H9 (cell line): ENCODE results near the gene CNKSR1. TPM values are rescaled to one million over a fixed set of nuclear protein-coding genes. Genes with fewer than 3 reads are reported as not detected.

Experiments
- DNase-seq: peaks from one replicate; pipeline ENCODE4 v3.0.0-alpha.2; 2017
- H2AFZ ChIP-seq: one replicate; pipeline ENCODE4 v1.6.1; 2013; ENCODE audit warnings: mild to moderate bottlenecking, low read length, control low read depth, moderate library complexity
- H2AK5ac ChIP-seq: 2 replicates; pipeline ENCODE4 v1.6.1; 2013; ENCODE audit warnings: low read length, control low read depth, mixed read lengths; ENCODE audit not compliant: insufficient read length
- H2BK120ac ChIP-seq: one replicate; pipeline ENCODE4 v1.6.1; 2013; ENCODE audit warnings: low read depth, mild to moderate bottlenecking, low read length, control low read depth, inconsistent platforms; ENCODE audit not compliant: poor library complexity, severe bottlenecking
- H2BK12ac ChIP-seq: 2 replicates; pipeline ENCODE4 v1.6.1; 2013; ENCODE audit warnings: low read length, control low read depth, mixed read lengths, low read depth; ENCODE audit not compliant: insufficient read length
- H2BK15ac ChIP-seq: 2 replicates; pipeline ENCODE4 v1.6.1; 2013; ENCODE audit warnings: low read depth, low read length, control low read depth
- H2BK20ac ChIP-seq: one replicate; pipeline ENCODE4 v1.6.1; 2013; ENCODE audit warnings: low read depth, mild to moderate bottlenecking, low read length, control low read depth, inconsistent platforms; ENCODE audit not compliant: poor library complexity, severe bottlenecking
- H2BK5ac ChIP-seq: 2 replicates; pipeline ENCODE4 v1.6.1; 2013; ENCODE audit warnings: low read length, control low read depth, mixed read lengths; ENCODE audit not compliant: insufficient read length
- H3K14ac ChIP-seq: 2 replicates; pipeline ENCODE4 v1.6.1; 2013; ENCODE audit warnings: low read length, control low read depth; ENCODE audit not compliant: insufficient read depth
- H3K18ac ChIP-seq: 2 replicates; pipeline ENCODE4 v1.6.1; 2013; ENCODE audit warnings: low read depth, mild to moderate bottlenecking, mixed read lengths, low read length, control low read depth; ENCODE audit not compliant: insufficient read length
- H3K23ac ChIP-seq: 2 replicates; pipeline ENCODE4 v1.6.1; 2013; ENCODE audit warnings: low read length, control low read depth, mixed read lengths, low read depth; ENCODE audit not compliant: insufficient read length
- H3K23me2 ChIP-seq: 2 replicates; pipeline ENCODE4 v1.6.1; 2013; ENCODE audit warnings: low read depth, mild to moderate bottlenecking, mixed read lengths, low read length, control low read depth; ENCODE audit not compliant: insufficient read length, poor library complexity, severe bottlenecking
- H3K27ac ChIP-seq: 2 replicates; pipeline ENCODE4 v1.5.1; 2013; ENCODE audit warnings: low read length, control low read depth, mixed read lengths, low read depth; ENCODE audit not compliant: insufficient read length
- H3K27me3 ChIP-seq: 2 replicates; pipeline ENCODE4 v1.6.1; 2013; ENCODE audit warnings: low read length, control low read depth, inconsistent platforms; ENCODE audit not compliant: insufficient read depth
- H3K4ac ChIP-seq: 2 replicates; pipeline ENCODE4 v1.6.1; 2013; ENCODE audit warnings: low read depth, mild to moderate bottlenecking, control low read depth, inconsistent platforms, low read length, moderate library complexity
- H3K4me1 ChIP-seq: 2 replicates; pipeline ENCODE4 v1.6.1; 2013; ENCODE audit warnings: low read length, control low read depth, inconsistent platforms; ENCODE audit not compliant: insufficient read depth
- H3K4me2 ChIP-seq: 2 replicates; pipeline ENCODE4 v1.6.1; 2013; ENCODE audit warnings: low read length, control low read depth, mixed read lengths; ENCODE audit not compliant: insufficient read length, insufficient read depth
- H3K56ac ChIP-seq: 2 replicates; pipeline ENCODE4 v1.6.1; 2013; ENCODE audit warnings: low read depth, mild to moderate bottlenecking, mixed read lengths, low read length, control low read depth; ENCODE audit not compliant: insufficient read length
- H3K79me1 ChIP-seq: 2 replicates; pipeline ENCODE4 v1.6.1; 2013; ENCODE audit warnings: low read depth, mild to moderate bottlenecking, moderate library complexity, low read length, control low read depth, inconsistent platforms; ENCODE audit not compliant: insufficient read depth, poor library complexity, severe bottlenecking
- H3K79me2 ChIP-seq: 2 replicates; pipeline ENCODE4 v1.6.1; 2013; ENCODE audit warnings: low read length, control low read depth, inconsistent platforms; ENCODE audit not compliant: insufficient read depth
- H3K9ac ChIP-seq: 2 replicates; pipeline ENCODE4 v1.6.1; 2013; ENCODE audit warnings: low read length, control low read depth, mixed read lengths; ENCODE audit not compliant: insufficient read length; ENCODE audit errors: extremely low read depth
- H3K9me3 ChIP-seq: one replicate; pipeline ENCODE4 v1.6.1; 2013; ENCODE audit warnings: low read depth, low read length, inconsistent platforms; ENCODE audit not compliant: control insufficient read depth
- H3T11ph ChIP-seq: one replicate; pipeline ENCODE4 v1.6.1; 2013; ENCODE audit warnings: mild to moderate bottlenecking, low read length, control low read depth, inconsistent platforms
- H4K20me1 ChIP-seq: one replicate; pipeline ENCODE4 v1.6.1; 2013; ENCODE audit not compliant: control insufficient read depth, insufficient read length, insufficient read depth
- H4K5ac ChIP-seq: 2 replicates; pipeline ENCODE4 v1.6.1; 2013; ENCODE audit warnings: low read depth, mild to moderate bottlenecking, mixed read lengths, low read length, control low read depth; ENCODE audit not compliant: insufficient read length
- H4K8ac ChIP-seq: replicated peaks from 2 replicates; pipeline ENCODE4 v1.6.1; 2013; ENCODE audit warnings: low read length, control low read depth, mixed read lengths, low read depth; ENCODE audit not compliant: insufficient read length
- H4K91ac ChIP-seq: 2 replicates; pipeline ENCODE4 v1.6.1; 2013; ENCODE audit warnings: low read depth, mild to moderate bottlenecking, moderate library complexity, mixed read lengths, low read length, control low read depth; ENCODE audit not compliant: insufficient read length
- H3K27ac Mint-ChIP-seq, 3 experiments: 2 replicates in 2 of 3; 3 replicates in 1 of 3; pipeline ENCODE4 v1.8.0; 2020 to 2021; ENCODE audit warnings: mixed read lengths in 3 of 3, mild to moderate bottlenecking in 1 of 3, moderate library complexity in 1 of 3
- H3K27me3 Mint-ChIP-seq: 2 replicates; pipeline ENCODE4 v1.8.0; 2021; ENCODE audit warnings: low read depth, mild to moderate bottlenecking, moderate library complexity, mixed read lengths
- H3K36me3 Mint-ChIP-seq, 3 experiments: 2 replicates in 2 of 3; 3 replicates in 1 of 3; pipeline ENCODE4 v1.8.0; 2020 to 2021; ENCODE audit warnings: low read depth in 3 of 3, mixed read lengths in 3 of 3; ENCODE audit not compliant: insufficient read depth in 1 of 3
- H3K4me1 Mint-ChIP-seq, 2 experiments: 2 replicates each; pipeline ENCODE4 v1.8.0; 2020; ENCODE audit warnings: mixed read lengths in 2 of 2
- H3K4me3 Mint-ChIP-seq, 2 experiments: 2 replicates in 1 of 2; 3 replicates in 1 of 2; pipeline ENCODE4 v1.8.0; 2020 to 2021; ENCODE audit warnings: mild to moderate bottlenecking in 2 of 2, mixed read lengths in 2 of 2, moderate library complexity in 1 of 2
- H3K9me3 Mint-ChIP-seq, 2 experiments: 2 replicates in 1 of 2; 3 replicates in 1 of 2; pipeline ENCODE4 v1.8.0; 2020; ENCODE audit warnings: mild to moderate bottlenecking in 2 of 2, mixed read lengths in 2 of 2, moderate library complexity in 1 of 2
- CTCF ChIP-seq: fragments of 200-600 bp; sonication (generic); conservative IDR thresholded peaks from 3 replicates; pipeline ENCODE4 v1.8.0; 2021; ENCODE audit warnings: antibody characterized with exemption, mild to moderate bottlenecking
- WGBS: extraction: QIAGEN DNeasy Blood & Tissue Kit; methylation state at CpG from one replicate; pipeline ENCODE4 v1.1.7; 2013; ENCODE audit warnings: missing lambda C conversion rate, low lambda C conversion rate, mixed read lengths; ENCODE audit not compliant: insufficient read length; ENCODE audit errors: extremely low coverage; 5-methylcytosine and 5-hydroxymethylcytosine counted together
- total RNA-seq: library from RNA; stranded (reverse); gene quantifications from 2 replicates; pipeline ENCODE4 v1.2.1, GENCODE V29; 2021

The CNKSR1 gene
- total RNA-seq, 1 experiment from 2014 or later, result 26.3 TPM

GRCh38 chr1:26145041-26145959, 32.0 kb upstream of the CNKSR1 start:
- TF ChIP-seq CTCF, result peak; percentile 89
- Mint-ChIP-seq H3K27ac (no peak overlapping the region), H3K36me3 (no peaks in the 10 kb centered on the region), H3K27me3 (peaks cover 73% of the 10 kb centered on the region), H3K4me3 (no peak overlapping the region), H3K4me1 (no peaks in the 10 kb centered on the region), H3K9me3 (no peaks in the 10 kb centered on the region)
- H2BK15ac ChIP-seq, result no peak overlapping the region
- H2BK120ac ChIP-seq, result no peak overlapping the region
- H3K56ac ChIP-seq, result no peak overlapping the region
- H3K4me1 ChIP-seq, result 0 out of 2 replicates have a peak, but pooled peaks cover under 1% of the 10 kb centered on the region
- no peak overlapping the region for H3K9ac ChIP-seq
- no peak overlapping the region for H2BK5ac ChIP-seq
- WGBS, result no CpG with 5 or more reads among the region's 19 CpGs
- no peaks in the 10 kb centered on the region for H3K9me3 ChIP-seq
- H3K27me3 ChIP-seq, result peaks cover 1% of the 10 kb centered on the region; the same call in 1 of the 2 replicates
- no peaks in the 10 kb centered on the region for H3K79me2 ChIP-seq
- no peaks in the 10 kb centered on the region for H4K20me1 ChIP-seq
- no peak overlapping the region for H2AFZ ChIP-seq
- no peak overlapping the region for H2AK5ac ChIP-seq
- H3K18ac ChIP-seq, result no peak overlapping the region
- H3K27ac ChIP-seq, result no peak overlapping the region
- H3T11ph ChIP-seq, result no peak overlapping the region
- DNase-seq, result peak; percentile 88
- no peak overlapping the region for H4K5ac ChIP-seq
- H3K14ac ChIP-seq, result no peak overlapping the region
- H2BK20ac ChIP-seq, result no peak overlapping the region
- no peak overlapping the region for H2BK12ac ChIP-seq
- no peak overlapping the region for H3K4me2 ChIP-seq
- no peaks in the 10 kb centered on the region for H3K23me2 ChIP-seq
- H3K4ac ChIP-seq, result no peak overlapping the region
- H3K79me1 ChIP-seq, result no peaks in the 10 kb centered on the region
- no peak overlapping the region for H3K23ac ChIP-seq
- H4K91ac ChIP-seq, result no peak overlapping the region
- no peak overlapping the region for H4K8ac ChIP-seq
